IMR-90 (cell line): ENCODE data around the gene PAFAH2. TPM values are rescaled to one million over a fixed set of nuclear protein-coding genes. Genes with fewer than 3 reads are reported as not detected.

Experiments used
- ATAC-seq: fragments of 200-7000 bp; cut with Tn5 transposase; 2 replicates; pipeline ENCODE4 v1.9.1; 2020; ENCODE audit warnings: low read depth, mild to moderate bottlenecking, moderate library complexity
- BruUV-seq: library from RNA; stranded (reverse); fragments of 400-500 nt; replicated peaks from 2 replicates; lab custom pipeline; 2021; lab: Mats Ljungman, UMichigan
- CTCF ChIA-PET: fragments of 300-600 bp; formaldehyde crosslinking; extraction: SDS; loops from one replicate; lab custom pipeline; 2021; ENCODE audit warnings: antibody characterized with exemption; lab: Yijun Ruan, JAX
- POLR2A ChIA-PET: fragments of 300-600 bp; sonication (Branson Sonifier 250); formaldehyde crosslinking; loops from one replicate; lab custom pipeline; 2022; ENCODE audit warnings: antibody characterized with exemption; ENCODE audit not compliant: unreplicated experiment; lab: Charles Lee
- DNase-seq: peaks from one replicate; pipeline ENCODE4 v3.0.0; 2013
- H2AFZ ChIP-seq: replicated peaks from 2 replicates; pipeline ENCODE3; 2013; ENCODE audit warnings: low read length, mild to moderate bottlenecking; ENCODE audit not compliant: poor library complexity
- H2AK5ac ChIP-seq: 2 replicates; pipeline ENCODE4 v1.6.1; 2013; ENCODE audit warnings: low read depth, low read length, inconsistent platforms
- H2AK9ac ChIP-seq: replicated peaks from 2 replicates; pipeline ENCODE3; 2013; ENCODE audit warnings: mild to moderate bottlenecking, low read depth, low read length, moderate library complexity; ENCODE audit not compliant: poor library complexity
- H2BK120ac ChIP-seq: 2 replicates; pipeline ENCODE4 v1.6.1; 2013; ENCODE audit warnings: low read depth, low read length, inconsistent platforms
- H2BK15ac ChIP-seq: 3 replicates; pipeline ENCODE4 v1.6.1; 2013; ENCODE audit warnings: low read depth, low read length, inconsistent platforms
- H2BK20ac ChIP-seq: 2 replicates; pipeline ENCODE4 v1.6.1; 2013; ENCODE audit warnings: low read depth, mild to moderate bottlenecking, inconsistent platforms, low read length, moderate library complexity
- H2BK5ac ChIP-seq: 2 replicates; pipeline ENCODE4 v1.6.1; 2013; ENCODE audit warnings: mild to moderate bottlenecking, low read depth, low read length, inconsistent platforms; ENCODE audit not compliant: poor library complexity, severe bottlenecking
- H3K14ac ChIP-seq: replicated peaks from 2 replicates; pipeline ENCODE4 v1.6.1; 2013; ENCODE audit warnings: low read depth, low read length, inconsistent platforms
- H3K18ac ChIP-seq: 2 replicates; pipeline ENCODE4 v1.6.1; 2013; ENCODE audit warnings: low read depth, low read length, control low read depth
- H3K23ac ChIP-seq: 2 replicates; pipeline ENCODE4 v1.6.1; 2013; ENCODE audit warnings: low read depth, low read length, inconsistent platforms
- H3K27ac ChIP-seq: 2 replicates; pipeline ENCODE4 v1.5.1; 2013; ENCODE audit warnings: mild to moderate bottlenecking, control low read depth, low read length; ENCODE audit not compliant: insufficient read depth
- H3K27me3 ChIP-seq: 2 replicates; pipeline ENCODE4 v1.6.1; 2013; ENCODE audit warnings: low read length; ENCODE audit not compliant: control insufficient read depth, insufficient read depth
- H3K36me3 ChIP-seq: 2 replicates; pipeline ENCODE4 v1.6.1; 2013; ENCODE audit warnings: low read length, mixed read lengths; ENCODE audit not compliant: control insufficient read depth, insufficient read depth
- H3K4ac ChIP-seq: 2 replicates; pipeline ENCODE4 v1.6.1; 2013; ENCODE audit warnings: low read depth, low read length, inconsistent platforms
- H3K4me1 ChIP-seq: 2 replicates; pipeline ENCODE4 v1.6.1; 2013; ENCODE audit warnings: low read length, mixed read lengths; ENCODE audit not compliant: control insufficient read depth, insufficient read depth
- H3K4me2 ChIP-seq: 2 replicates; pipeline ENCODE4 v1.6.1; 2013; ENCODE audit warnings: low read depth, mild to moderate bottlenecking, control low read depth, low read length, moderate library complexity
- H3K4me3 ChIP-seq: 2 replicates; pipeline ENCODE4 v1.5.1; 2013; ENCODE audit warnings: low read depth, mild to moderate bottlenecking, control low read depth, low read length, moderate library complexity; ENCODE audit not compliant: insufficient read depth
- H3K56ac ChIP-seq: 2 replicates; pipeline ENCODE4 v1.6.1; 2013; ENCODE audit warnings: low read length, inconsistent platforms; ENCODE audit not compliant: insufficient read depth; ENCODE audit errors: extremely low read depth
- H3K79me1 ChIP-seq, 2 experiments: 2 replicates each; pipeline ENCODE4 v1.6.1; 2013; ENCODE audit warnings: low read length in 2 of 2, inconsistent platforms in 1 of 2, low read depth in 1 of 2
- H3K9ac ChIP-seq: 2 replicates; pipeline ENCODE4 v1.6.1; 2013; ENCODE audit warnings: low read depth, low read length, control low read depth
- H3K9me1 ChIP-seq: 2 replicates; pipeline ENCODE4 v1.6.1; 2013; ENCODE audit warnings: low read length, inconsistent platforms; ENCODE audit not compliant: insufficient read depth
- H3K9me3 ChIP-seq: 2 replicates; pipeline ENCODE4 v1.6.1; 2013; ENCODE audit warnings: low read length; ENCODE audit not compliant: control insufficient read depth, insufficient read depth
- H4K20me1 ChIP-seq: 2 replicates; pipeline ENCODE4 v1.6.1; 2013; ENCODE audit warnings: low read length, inconsistent platforms; ENCODE audit not compliant: insufficient read depth
- H4K5ac ChIP-seq: 2 replicates; pipeline ENCODE4 v1.6.1; 2013; ENCODE audit warnings: mild to moderate bottlenecking, low read depth, low read length, control low read depth
- H4K8ac ChIP-seq, 2 experiments: 2 replicates each; pipeline ENCODE4 v1.6.1; 2013; ENCODE audit warnings: low read depth in 2 of 2, low read length in 2 of 2, control low read depth in 1 of 2, inconsistent platforms in 1 of 2
- H4K91ac ChIP-seq: 2 replicates; pipeline ENCODE4 v1.6.1; 2013; ENCODE audit warnings: low read depth, low read length, inconsistent platforms; ENCODE audit not compliant: insufficient read depth
- CEBPB ChIP-seq: IDR thresholded peaks from 2 replicates; pipeline ENCODE4 v1.6.1; 2012; ENCODE audit warnings: low read depth, low read length, improper control_type of control experiment
- MAZ ChIP-seq: IDR thresholded peaks from 2 replicates; pipeline ENCODE4 v1.6.1; 2012; ENCODE audit warnings: low read depth, mild to moderate bottlenecking, low read length, improper control_type of control experiment, moderate library complexity, borderline replicate concordance
- SMC3 ChIP-seq: fragments of 150-350 bp; IDR thresholded peaks from 2 replicates; pipeline ENCODE4 v1.6.1; 2016; ENCODE audit warnings: low read depth, mild to moderate bottlenecking, antibody characterized with exemption, low read length, moderate library complexity
- WGBS, 2 experiments: methylation state at CpG; one replicate each; pipeline versions ENCODE4 v1.1.5 to v1.1.7; 2013; ENCODE audit warnings: missing lambda C conversion rate in 2 of 2; ENCODE audit not compliant: insufficient read length in 1 of 2; ENCODE audit errors: extremely low coverage in 2 of 2; 5-methylcytosine and 5-hydroxymethylcytosine counted together
- dilution Hi-C: fragments of 300-500 bp; cut with HindIII; formaldehyde crosslinking; loops from one replicate; pipeline ENCODE4 v1.14.3; 2018; ENCODE audit warnings: low sequenced_read_pairs; ENCODE audit not compliant: unreplicated experiment
- in situ Hi-C: fragments of 300-500 bp; cut with MboI; formaldehyde crosslinking; loops from 3 replicates; pipeline ENCODE4 v1.14.3; 2019; ENCODE audit warnings: low sequenced_read_pairs, inconsistent platforms, mixed read lengths
- intact Hi-C: fragments of 100-400 bp; cut with micrococcal nuclease; formaldehyde crosslinking; loops from 2 replicates; pipeline ENCODE4 v1.10.0; 2022
- polyA plus RNA-seq, 3 experiments: library from polyadenylated mRNA; depleted of rRNA; stranded (reverse); fragments of >200 nt; gene quantifications; 2 replicates each; pipeline ENCODE4 v1.2.3, GENCODE V29; 2012; ENCODE audit warnings: low replicate concordance in 1 of 3
- total RNA-seq: library from RNA; depleted of rRNA; stranded (reverse); fragments of >200 nt; gene quantifications from 2 replicates; pipeline ENCODE4 v1.2.3, GENCODE V29; 2012

Gene PAFAH2
- total and polyA plus RNA-seq, 2 of the 4 experiments (the other 2 are of a cell fraction), result 8.3 to 12.2 TPM

DNA sequence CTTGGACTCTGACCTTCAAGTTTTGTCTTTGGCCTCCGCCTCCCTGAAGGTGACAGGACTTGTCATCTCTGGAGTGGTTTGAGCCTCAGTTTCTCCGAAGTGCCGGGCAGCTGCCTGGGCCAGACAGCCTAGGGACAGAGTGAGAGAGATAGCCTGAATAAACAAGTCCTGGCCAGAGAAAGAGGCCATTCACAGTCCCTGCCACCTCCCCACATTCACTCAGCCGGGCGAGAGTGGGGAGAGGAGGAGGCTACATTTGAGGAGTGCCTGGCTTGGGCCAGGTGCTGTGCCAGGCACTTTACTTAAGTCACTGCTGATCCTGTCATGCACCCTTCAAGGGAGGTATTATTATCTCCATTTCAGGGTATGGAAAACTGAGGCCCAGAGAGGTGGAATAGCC lies 27.2 kb upstream of the PAFAH2 start:
- BruUV-seq, result no TSS peak
- Histone ChIP-seq H2BK15ac (no peak overlapping the region), H4K91ac (no peak overlapping the region), H2BK5ac (no peak overlapping the region), H3K4me3 (no peak overlapping the region), H3K4me2 (no peak overlapping the region), H3K56ac (no peak overlapping the region), H3K18ac (no peak overlapping the region), H2BK120ac (no peak overlapping the region), H4K8ac (no peak overlapping the region), H3K79me1 (no peaks in the 10 kb centered on the region), H4K20me1 (no peaks in the 10 kb centered on the region), H3K27me3 (peaks cover 3% of the 10 kb centered on the region; the same call in 1 of the 2 replicates), H4K5ac (no peak overlapping the region), H3K14ac (no peak overlapping the region), H2AK5ac (no peak overlapping the region), H2AK9ac (no peak overlapping the region), H3K4ac (no peak overlapping the region), H3K23ac (no peak overlapping the region), H3K36me3 (no peaks in the 10 kb centered on the region), H3K9ac (no peak overlapping the region), H3K27ac (no peak overlapping the region), H3K4me1 (peaks cover 15% of the 10 kb centered on the region), H2AFZ (no peak overlapping the region), H2BK20ac (no peak overlapping the region), H3K9me3 (no peaks in the 10 kb centered on the region), H3K9me1 (peaks cover 4% of the 10 kb centered on the region)
- TF ChIP-seq SMC3 (no peak), MAZ (no peak), CEBPB (no peak)
- ATAC-seq (no peak), DNase-seq (no peak)
- ChIA-PET POLR2A (no interaction called here), CTCF (no interaction called here)
- intact Hi-C loops (no loop called here), in situ Hi-C loops (no loop called here), dilution Hi-C loops (no loop called here)
- no CpG with 5 or more reads among the region's 5 CpGs for WGBS, 2 experiments
